Rectal smooth muscle tissue (tissue), 1 donor: ENCODE data around the gene ARFGAP3.

ENCODE experiments used
- H3K27ac ChIP-seq: one replicate; pipeline ENCODE4 v1.7.0; 2013; ENCODE audit warnings: low read depth, low read length, inconsistent platforms
- H3K27me3 ChIP-seq: one replicate; pipeline ENCODE4 v1.7.0; 2013; ENCODE audit warnings: low read length; ENCODE audit not compliant: control insufficient read depth, insufficient read depth
- H3K36me3 ChIP-seq: one replicate; pipeline ENCODE4 v1.7.0; 2013; ENCODE audit warnings: low read length; ENCODE audit not compliant: control insufficient read depth, insufficient read depth
- H3K4me1 ChIP-seq: one replicate; pipeline ENCODE4 v1.7.0; 2013; ENCODE audit warnings: low read length; ENCODE audit not compliant: control insufficient read depth, insufficient read depth
- H3K4me3 ChIP-seq: one replicate; pipeline ENCODE4 v1.7.0; 2013; ENCODE audit warnings: low read length
- H3K9ac ChIP-seq: one replicate; pipeline ENCODE4 v1.7.0; 2013; ENCODE audit warnings: low read length

The ARFGAP3 gene

DNA sequence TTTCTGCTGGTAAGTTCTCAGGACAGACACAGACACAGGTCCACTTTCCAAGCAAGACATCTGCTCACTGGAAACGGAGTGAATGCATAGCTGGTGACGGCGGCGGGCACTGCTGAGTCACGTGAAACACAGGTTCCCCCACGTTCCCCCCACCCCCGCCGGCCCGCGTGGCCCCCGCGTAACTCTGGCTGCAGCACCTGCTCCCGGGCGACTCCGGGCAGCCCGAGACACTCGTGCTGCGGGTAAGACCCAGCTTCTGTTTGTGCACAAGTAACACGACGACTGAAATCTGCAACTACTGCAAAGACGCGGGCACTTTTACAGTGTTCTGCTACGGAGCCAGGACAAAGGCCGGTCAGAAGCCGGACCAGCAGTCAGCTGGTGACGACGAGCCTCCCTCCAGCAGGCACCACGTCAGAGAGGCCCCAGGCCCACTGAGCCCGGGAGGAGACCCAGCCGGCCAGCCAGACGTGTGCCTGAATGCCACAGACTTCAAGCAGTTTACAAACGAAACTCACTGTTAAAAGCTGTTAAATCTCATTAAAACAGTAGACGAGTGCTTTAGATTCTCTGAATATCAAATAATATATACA lies 12.9 kb upstream of the ARFGAP3 start:
- H3K4me1 ChIP-seq = peaks cover 3% of the 10 kb centered on the region
- H3K9ac ChIP-seq = no peak overlapping the region
- H3K27me3 ChIP-seq = no peaks in the 10 kb centered on the region
- peaks cover 17% of the 10 kb centered on the region for H3K36me3 ChIP-seq
- no peak overlapping the region for H3K27ac ChIP-seq
- H3K4me3 ChIP-seq = no peak overlapping the region

DNA sequence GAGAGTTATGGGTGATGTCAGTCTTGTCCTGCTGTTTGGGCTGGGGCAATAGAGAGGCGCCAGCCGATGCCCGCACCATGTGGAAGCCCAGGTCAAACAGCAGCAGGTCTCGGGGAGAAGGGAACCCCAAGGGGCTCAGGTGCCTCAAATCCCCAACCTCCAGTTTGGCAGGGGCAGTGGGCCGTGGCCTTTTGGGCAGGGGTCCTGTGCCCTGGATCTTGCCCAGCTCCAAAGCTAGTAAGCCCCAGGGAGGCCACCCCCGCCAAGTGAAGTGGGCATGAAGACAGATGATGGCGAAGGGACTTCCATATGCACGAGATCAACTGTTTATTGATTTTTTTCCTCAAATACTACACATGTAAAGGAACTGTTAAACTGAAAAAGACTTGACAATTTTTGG lies 12.4 kb upstream of the ARFGAP3 start:
- H3K4me3 ChIP-seq = no peak overlapping the region
- peaks cover 15% of the 10 kb centered on the region for H3K36me3 ChIP-seq
- H3K4me1 ChIP-seq = peaks cover 3% of the 10 kb centered on the region
- no peaks in the 10 kb centered on the region for H3K27me3 ChIP-seq
- H3K27ac ChIP-seq = no peak overlapping the region
- H3K9ac ChIP-seq = no peak overlapping the region

DNA sequence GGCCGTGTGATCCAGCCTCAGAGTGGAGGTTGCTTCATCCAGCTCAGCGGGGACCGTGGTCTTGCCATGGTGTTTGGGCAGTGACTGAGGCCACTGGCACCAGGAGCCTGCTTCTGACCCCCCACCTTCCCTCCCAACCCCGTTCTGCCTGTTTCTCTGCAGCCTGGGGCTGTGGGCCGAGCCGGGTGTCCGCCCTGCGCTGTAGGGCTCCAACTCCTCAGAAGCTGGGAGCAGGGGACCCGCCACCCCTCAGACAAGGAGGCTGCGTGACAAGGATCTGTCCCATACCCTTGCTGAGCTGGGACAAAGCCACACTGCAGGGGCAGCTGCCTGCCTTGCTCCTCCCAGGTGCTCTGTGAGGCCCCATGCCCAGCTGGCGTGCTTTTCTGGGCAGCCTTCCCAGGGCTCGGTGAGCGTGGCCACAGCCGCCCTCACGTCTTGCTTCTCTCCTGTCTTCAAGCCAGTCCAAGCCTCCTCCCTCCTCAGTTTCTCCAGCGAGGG lies 11.7 kb upstream of the ARFGAP3 start:
- Histone ChIP-seq H3K36me3 (peaks cover 12% of the 10 kb centered on the region), H3K9ac (no peak overlapping the region), H3K4me3 (no peak overlapping the region), H3K27ac (peak overlapping the region; percentile 33), H3K27me3 (no peaks in the 10 kb centered on the region), H3K4me1 (peaks cover 3% of the 10 kb centered on the region)

DNA sequence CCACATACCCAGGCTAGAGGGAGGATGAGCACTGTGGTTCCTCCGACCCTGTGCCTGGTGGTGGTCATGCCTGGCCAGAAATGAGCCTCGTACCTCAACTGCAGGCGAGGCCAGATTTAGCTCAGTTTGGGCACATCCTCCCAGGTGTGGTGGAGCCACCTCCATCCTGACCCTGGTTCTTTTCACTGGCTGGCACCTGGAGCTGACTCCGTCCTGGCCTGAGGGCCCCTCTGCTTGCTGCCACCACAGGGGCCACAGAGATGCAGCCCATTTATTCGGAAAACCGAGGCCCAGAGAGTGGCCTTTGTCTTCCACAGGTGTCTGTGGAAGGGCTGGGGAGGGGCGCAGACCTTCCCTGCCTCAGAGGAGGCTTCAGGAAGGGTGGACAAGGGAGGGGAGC lies 9.0 kb upstream of the ARFGAP3 start:
- no peaks in the 10 kb centered on the region for H3K27me3 ChIP-seq
- no peak overlapping the region for H3K4me3 ChIP-seq
- no peak overlapping the region for H3K27ac ChIP-seq
- H3K36me3 ChIP-seq = peaks cover 3% of the 10 kb centered on the region
- peaks cover 3% of the 10 kb centered on the region for H3K4me1 ChIP-seq
- H3K9ac ChIP-seq = no peak overlapping the region

DNA sequence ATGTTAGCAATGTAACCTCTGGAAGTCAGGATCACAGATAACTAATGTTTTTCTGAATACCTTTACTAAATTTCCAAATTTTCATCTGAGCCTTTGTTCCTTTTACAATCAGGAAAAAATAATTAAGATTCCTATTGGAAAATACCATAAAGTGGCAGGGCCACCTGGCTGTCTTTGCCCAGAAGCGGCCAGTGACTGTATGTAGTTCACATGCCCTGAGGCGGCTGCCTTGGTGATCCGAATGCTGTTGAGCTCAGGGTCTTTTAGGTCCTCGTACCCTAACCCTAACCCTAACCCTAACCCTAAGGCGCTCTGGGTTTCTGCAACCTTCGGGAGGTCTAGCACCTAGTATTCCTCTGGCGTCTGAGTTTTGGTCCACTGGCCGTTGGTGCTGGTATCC lies 8.5 kb upstream of the ARFGAP3 start:
- Histone ChIP-seq H3K27me3 (no peaks in the 10 kb centered on the region), H3K4me3 (no peak overlapping the region), H3K9ac (no peak overlapping the region), H3K36me3 (no peaks in the 10 kb centered on the region), H3K27ac (no peak overlapping the region), H3K4me1 (peaks cover 3% of the 10 kb centered on the region)

DNA sequence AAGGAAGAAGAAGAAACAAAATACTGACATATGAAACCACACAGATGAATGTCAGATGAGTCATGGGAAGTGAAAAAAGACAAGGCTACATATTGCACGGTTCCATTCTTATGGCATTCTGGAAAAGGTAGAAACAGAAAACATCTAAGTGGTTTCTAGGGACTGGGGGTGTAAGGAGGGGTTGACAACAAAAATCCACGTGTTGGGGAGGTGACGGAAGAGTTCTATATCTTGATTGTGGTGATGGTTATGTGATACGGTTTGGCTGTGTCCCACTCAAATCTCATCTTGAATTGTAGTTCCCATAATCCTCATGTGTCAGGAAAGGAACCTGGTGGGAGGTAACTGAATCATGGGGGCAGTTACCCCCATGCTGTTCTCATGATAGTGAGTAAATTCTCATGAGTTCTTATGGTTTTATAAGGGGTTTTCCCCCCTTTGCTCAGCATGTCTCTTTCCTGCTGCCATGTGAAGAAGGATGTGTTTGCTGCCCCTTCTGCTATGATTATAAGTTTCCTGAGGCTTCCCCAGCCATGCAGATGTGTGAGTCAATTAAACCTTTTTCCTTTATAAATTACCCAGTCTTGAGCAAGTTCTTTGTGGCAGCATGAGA lies 6.4 kb upstream of the ARFGAP3 start:
- Histone ChIP-seq H3K9ac (no peak overlapping the region), H3K27ac (no peak overlapping the region), H3K36me3 (no peaks in the 10 kb centered on the region), H3K4me3 (no peak overlapping the region), H3K27me3 (no peaks in the 10 kb centered on the region), H3K4me1 (no peaks in the 10 kb centered on the region)

DNA sequence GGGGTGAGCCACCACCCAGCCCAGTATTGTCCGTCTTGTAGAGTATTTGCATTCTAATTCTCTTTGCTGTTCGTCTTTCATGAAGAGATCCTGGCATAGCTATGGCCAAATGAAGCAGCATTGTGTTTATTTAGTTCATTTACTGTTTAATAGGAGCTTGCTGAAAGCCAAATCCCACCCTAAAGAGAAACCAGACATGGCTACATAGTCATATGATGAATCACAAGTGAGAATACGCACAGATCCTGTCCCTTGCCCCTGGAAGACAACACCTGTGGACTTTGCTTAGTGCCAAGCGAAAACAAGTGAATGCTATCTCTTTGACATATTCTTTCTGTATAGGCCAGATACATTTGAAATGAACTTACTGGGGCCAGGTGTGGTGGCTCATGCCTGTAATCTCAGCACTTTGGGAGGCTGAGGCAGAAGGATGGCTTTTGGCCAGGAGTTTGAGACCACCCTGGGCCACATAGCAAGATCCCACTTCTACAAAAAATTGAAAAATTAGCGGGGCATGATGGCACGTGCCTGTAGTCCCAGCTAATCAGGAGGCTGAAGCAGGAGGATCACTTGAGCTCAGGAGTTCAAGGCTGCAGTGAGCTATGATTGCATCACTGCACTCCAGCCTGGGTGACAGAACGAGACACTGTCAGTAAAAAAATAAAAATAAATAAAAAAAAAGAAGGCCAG lies 5.1 kb upstream of the ARFGAP3 start:
- Histone ChIP-seq H3K9ac (no peak overlapping the region), H3K4me1 (no peaks in the 10 kb centered on the region), H3K27ac (no peak overlapping the region), H3K36me3 (no peaks in the 10 kb centered on the region), H3K4me3 (no peak overlapping the region), H3K27me3 (no peaks in the 10 kb centered on the region)

DNA sequence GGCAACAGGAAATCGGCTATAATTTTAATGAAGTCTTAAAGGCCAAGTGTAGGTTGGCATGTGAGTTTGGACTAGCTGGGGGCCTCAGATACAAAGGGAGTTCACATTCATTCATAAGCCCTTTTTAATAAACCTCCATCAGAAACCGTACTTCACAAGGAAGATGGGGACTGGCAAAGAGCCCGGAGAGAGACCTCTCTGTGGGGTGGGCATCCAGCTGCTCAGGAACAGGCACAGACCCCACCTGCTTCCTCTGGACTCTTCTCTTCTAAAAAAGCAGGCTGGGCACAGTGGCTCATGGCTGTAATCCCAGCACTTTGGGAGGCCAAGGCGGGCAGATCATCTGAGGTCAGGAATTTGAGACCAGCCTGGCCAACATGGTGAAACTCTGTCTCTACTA lies 3.9 kb upstream of the ARFGAP3 start:
- Histone ChIP-seq H3K4me1 (peaks cover 2% of the 10 kb centered on the region), H3K9ac (no peak overlapping the region), H3K36me3 (no peaks in the 10 kb centered on the region), H3K27ac (no peak overlapping the region), H3K4me3 (no peak overlapping the region), H3K27me3 (no peaks in the 10 kb centered on the region)

DNA sequence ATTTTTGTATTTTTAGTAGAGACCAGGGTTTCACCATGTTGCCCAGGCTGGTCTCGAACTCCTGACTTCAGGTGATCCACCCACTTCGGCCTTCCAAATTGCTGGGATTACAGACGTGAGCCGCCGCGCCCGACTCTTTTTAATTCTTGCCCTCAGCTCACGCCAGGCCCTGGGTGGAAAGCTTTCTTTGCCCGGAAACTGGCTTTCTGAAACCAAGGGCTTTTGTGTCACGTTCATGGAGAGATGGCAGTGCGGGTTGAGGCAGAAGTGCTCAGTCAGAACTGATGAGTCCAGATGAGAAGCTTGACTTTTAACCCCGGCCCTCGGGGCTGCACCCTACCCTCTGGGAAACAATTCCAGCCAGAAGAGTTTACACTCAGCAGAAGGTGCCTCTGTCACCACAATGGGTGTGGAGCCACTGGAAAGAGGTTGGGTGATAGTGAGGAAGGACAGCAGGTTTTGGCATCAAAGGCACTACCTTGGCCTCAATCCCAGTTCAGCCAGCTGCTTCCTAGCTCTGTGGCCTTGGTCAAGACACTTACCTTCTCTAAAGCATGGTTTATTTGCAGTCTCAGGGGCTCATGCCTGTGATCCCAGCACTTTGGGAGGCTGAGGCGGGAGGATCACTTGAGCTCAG lies 890 bp upstream of the ARFGAP3 start:
- no peak overlapping the region for H3K27ac ChIP-seq
- H3K4me3 ChIP-seq = peak overlapping the region; percentile 60

DNA sequence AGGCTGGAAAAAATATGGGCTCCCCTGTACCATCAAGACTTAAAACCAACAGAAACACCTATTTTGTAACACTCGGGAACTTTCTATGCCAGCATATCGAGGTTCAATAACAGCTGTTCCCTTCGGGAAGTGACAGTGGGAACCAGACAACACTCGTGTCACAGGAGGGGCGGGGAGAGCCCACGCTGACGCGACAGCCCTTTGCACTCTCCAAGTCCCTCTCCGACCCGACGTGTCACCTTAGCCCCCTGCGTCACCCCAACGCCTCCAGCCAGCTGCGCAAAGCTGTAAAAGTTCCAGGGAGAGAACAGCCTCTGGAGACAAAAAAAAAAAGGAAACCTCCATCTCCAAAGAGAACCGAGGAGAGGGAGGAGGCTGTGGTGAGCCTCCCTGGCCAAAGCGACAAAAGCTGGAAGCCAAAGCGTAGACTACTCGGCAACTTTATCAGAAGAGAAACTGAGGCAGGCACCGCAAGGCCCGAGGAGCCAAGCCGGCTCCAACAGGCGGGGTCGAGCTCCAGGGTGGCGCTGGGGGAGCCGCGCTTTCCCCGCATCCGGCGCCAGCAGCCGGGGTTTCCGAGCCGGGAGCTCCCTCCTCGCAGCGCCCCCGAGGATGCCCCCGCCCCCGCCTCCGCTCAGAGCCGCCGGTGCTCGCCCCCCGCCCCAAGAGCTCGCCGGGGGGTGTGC lies 751 bp downstream of the ARFGAP3 start:
- Histone ChIP-seq H3K4me3 (peak overlapping the region; percentile 97), H3K27me3 (no peaks in the 10 kb centered on the region), H3K4me1 (peaks cover 2% of the 10 kb centered on the region), H3K9ac (peak overlapping the region; percentile 87), H3K36me3 (no peaks in the 10 kb centered on the region), H3K27ac (peak overlapping the region; percentile 95)

More for the DNA sequence above, 890 bp upstream of the ARFGAP3 start:
- Histone ChIP-seq H3K27me3 (no peaks in the 10 kb centered on the region), H3K36me3 (no peaks in the 10 kb centered on the region), H3K4me1 (peaks cover 2% of the 10 kb centered on the region), H3K9ac (no peak overlapping the region)

DNA sequence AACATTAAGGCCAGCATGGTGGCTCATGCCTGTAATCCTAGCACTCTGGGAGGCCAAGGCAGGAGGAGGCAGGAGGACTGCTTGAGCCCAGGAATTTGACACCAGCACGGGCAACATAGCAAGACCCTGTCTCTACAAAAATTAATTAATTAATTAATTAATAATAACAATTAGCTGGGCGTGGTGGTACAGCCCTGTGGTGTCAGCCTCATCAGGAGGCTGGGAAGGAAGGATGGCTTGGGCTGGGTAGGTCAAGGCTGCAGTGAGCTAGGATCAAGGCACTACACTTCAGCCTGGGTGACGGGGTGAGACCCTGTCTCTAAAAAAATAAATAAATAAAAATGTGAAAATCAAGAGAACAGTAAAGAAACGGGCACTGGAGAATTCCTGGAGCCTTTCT lies 1.4 kb downstream of the ARFGAP3 start:
- Histone ChIP-seq H3K36me3 (no peaks in the 10 kb centered on the region), H3K4me3 (peak overlapping the region; percentile 97), H3K4me1 (peaks cover 2% of the 10 kb centered on the region), H3K27ac (peak overlapping the region; percentile 95), H3K9ac (peak overlapping the region; percentile 87), H3K27me3 (no peaks in the 10 kb centered on the region)

DNA sequence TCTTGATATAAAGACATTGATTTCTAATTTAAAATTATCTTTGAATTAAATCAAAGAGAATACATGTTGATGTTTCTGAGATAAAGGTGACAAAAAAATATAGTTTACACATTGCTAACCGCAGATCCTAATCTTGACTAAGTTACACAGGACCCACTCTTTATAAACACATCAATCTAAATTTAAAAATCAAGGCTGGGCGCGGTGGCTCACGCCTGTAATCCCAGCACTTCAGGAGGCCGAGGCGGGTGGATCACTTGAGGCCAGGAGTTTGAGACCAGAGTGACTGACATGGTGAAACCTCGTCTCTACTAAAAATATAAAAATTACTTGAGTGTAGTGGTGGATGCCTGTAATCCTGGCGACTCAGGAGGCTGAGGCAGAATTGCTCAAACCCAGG lies 1.9 kb downstream of the ARFGAP3 start:
- no peaks in the 10 kb centered on the region for H3K27me3 ChIP-seq
- H3K36me3 ChIP-seq = no peaks in the 10 kb centered on the region
- H3K4me3 ChIP-seq = no peak overlapping the region
- H3K9ac ChIP-seq = no peak overlapping the region
- no peak overlapping the region for H3K27ac ChIP-seq
- H3K4me1 ChIP-seq = peaks cover 2% of the 10 kb centered on the region
